OCI-M2 (cell line): Measurements from ENCODE around the gene OR6V1.

ENCODE experiments used
- DNase-seq: peaks from one replicate; lab custom pipeline; 2025; ENCODE audit not compliant: unreplicated experiment; lab: John Stamatoyannopoulos, UW

The OR6V1 gene, protein sequence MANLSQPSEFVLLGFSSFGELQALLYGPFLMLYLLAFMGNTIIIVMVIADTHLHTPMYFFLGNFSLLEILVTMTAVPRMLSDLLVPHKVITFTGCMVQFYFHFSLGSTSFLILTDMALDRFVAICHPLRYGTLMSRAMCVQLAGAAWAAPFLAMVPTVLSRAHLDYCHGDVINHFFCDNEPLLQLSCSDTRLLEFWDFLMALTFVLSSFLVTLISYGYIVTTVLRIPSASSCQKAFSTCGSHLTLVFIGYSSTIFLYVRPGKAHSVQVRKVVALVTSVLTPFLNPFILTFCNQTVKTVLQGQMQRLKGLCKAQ

DNA sequence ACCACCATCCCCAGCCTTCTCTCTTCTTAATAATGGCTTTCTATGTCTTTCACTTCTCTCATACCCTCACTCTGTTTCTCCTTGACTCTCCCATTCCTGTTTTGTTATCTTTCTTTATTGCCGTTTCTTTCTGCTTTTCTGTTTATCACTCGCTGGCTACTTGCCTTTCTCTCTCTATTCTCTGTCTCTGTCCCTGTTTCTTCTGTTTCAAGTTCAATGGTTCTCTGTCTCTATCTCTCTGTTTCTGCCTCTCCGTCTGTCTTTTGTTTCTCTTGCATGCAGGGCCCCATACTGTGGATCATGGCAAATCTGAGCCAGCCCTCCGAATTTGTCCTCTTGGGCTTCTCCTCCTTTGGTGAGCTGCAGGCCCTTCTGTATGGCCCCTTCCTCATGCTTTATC lies at the start of gene OR6V1:
Gene OR6V1, plus strand, starts transcription at position 301 of the 400 bp plus-strand sequence. Its CDS starts 0 bp downstream, at position 301.
- no peak for DNase-seq

- no peak for DNase-seq
Measured at GRCh38 chr7:143002898-143003297, 49.2 kb upstream of the OR6V1 start.

- DNase-seq, result no peak
Measured at GRCh38 chr7:143003393-143004051, 48.6 kb upstream of the OR6V1 start.

DNA sequence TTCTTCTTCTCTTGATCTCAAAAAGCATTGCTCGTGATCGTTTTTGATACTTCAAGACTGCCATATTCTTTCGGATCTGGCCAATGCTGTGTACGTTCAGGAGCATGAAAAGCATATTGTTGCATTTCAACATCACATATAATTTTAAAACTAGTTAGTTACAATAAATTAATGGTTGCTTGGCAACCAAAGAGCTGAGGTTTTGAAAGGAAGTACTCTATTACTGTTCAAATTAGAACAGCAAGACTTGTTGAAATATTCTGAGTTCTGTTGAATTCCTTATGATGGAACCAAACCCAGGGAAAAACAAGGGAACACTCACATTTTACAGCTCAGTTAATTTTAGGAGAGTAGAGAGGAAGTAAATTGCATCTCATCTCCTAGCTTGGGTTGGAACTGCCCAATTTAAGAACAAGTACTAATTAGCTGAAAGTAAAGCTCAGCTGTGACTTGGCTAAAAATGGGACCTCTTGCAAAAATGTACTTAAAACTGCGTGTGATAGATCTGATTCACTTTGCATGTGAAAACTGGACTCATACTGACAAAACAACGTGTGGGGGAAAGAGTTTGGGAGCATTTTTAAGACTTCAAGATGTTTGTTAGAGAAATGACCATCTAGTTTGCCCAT lies 46.4 kb upstream of the OR6V1 start:
- DNase-seq, result no peak

DNA sequence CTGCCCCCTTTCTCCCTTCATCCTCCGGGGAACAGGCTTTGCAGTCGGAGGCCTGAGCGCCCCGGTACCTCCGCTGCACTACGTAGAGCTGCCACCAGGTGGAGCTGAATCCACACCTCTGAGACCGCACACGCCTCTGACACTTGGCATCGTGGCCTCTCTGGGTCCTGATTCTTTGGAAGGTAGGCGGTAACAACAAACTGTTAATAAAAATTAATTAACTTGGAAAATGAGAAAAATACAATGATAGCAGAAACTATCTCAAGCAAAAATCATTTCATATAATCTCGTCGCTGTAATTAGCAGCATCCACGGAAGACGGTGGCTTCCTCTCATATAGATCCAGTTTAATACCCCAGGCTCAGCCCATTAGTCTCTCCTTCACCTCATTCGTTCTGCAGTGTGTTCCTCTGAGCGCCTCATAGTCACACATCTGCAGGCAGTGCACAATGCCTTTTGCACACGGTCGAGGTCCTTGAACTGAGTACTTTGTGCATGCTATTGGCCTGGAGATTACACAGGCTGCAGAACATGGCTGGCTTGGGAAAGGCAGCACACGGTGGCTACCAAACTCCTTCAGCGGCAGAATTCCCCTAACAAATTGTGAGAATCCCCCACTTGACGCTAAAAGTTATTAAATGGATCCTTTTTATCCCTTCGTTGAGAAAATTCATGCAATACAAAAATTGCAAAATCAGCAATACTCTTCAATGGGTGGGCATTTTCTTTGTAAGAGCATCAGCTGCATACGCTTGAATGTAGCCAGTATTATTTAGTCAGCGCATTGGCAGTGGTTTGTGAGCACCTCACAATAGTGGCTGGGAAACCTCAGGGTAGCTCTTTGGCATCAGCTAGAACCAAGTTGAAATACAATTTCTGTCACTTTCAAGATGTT lies 43.9 kb upstream of the OR6V1 start:
- peak; percentile 29 for DNase-seq

GRCh38 chr7:143012001-143012400 lies 40.1 kb upstream of the OR6V1 start:
- DNase-seq, result no peak

DNA sequence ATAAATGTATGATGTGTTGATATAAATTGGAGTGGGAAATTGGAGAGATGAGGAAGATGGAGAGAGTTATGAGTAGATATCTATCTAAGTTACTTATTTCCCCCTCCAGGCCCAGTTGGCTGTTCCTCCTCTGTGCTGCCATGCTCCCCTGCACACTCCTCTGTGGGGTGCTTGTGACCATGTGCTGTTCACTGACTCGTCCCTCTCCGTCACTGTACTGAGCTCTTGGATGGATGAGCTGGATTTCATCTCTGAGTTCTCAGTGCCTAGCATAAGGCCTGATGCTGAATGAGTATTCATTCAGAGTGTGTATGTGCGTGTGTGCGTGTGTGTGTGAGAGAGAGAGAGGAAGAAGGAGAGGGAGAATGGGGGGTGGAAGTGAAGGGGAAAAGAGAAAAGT lies 39.7 kb upstream of the OR6V1 start:
- DNase-seq, result no peak

DNA sequence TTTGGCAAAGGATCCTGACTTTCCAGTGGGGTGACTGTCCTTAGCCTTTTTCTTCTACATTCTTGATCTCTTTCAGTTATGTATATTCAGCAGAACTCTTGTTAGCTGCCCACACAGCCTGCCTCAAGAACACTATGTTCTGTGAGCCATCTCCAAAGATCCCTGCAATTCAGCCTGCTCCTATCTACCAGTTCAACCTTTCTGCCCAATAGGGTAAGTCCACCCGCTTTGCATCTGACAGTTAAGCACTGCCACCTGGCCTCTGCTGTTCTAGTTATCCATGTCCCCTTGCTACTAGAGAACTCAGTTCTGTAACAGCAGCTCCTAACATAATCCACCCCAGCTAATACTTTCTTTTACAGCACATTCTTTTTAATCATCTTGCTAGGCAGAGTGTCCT lies 38.7 kb upstream of the OR6V1 start:
- DNase-seq, result no peak

DNA sequence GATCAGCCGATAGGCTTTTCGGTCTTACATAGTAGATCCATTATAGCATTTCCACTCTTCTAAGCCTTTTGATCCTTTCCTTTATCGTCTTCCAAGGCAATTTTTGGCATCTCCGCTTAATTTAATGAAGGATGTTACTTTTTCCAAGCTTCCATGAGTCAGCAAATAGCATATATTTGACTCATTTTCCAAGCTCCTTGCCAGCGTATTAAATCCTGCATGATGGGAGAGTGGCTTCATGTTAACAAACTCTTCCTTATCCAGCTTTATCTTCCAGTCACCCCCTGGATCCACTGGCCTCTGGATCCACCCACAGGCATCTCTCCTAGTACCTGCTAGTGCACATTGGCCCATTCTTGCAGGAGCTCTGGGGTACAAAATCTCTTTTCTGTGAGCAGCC lies 38.2 kb upstream of the OR6V1 start:
- no peak for DNase-seq

DNA sequence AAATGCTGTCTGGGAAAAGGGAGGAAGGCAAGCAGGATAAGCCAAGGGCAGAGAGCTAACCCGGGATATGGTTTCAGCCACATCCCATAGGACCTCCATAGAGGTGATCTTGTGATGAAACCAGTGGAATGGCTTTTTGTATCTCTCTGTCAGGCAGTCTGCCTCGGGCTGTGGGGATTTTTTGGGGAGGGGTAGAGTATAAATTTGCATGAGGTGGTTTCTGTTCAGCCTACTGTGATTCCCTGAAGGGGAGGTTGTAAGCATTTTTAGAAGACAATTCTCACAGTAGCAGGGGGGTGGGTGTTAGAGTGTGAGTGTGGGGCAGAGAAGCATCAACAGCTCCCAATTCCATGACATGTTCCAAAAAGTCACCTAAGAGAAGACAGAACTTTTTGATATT lies 37.1 kb upstream of the OR6V1 start:
- no peak for DNase-seq

GRCh38 chr7:143015926-143016490 lies 36.1 kb upstream of the OR6V1 start:
- DNase-seq, result no peak

- DNase-seq, result no peak
Measured at GRCh38 chr7:143016996-143017395, 35.1 kb upstream of the OR6V1 start.

DNA sequence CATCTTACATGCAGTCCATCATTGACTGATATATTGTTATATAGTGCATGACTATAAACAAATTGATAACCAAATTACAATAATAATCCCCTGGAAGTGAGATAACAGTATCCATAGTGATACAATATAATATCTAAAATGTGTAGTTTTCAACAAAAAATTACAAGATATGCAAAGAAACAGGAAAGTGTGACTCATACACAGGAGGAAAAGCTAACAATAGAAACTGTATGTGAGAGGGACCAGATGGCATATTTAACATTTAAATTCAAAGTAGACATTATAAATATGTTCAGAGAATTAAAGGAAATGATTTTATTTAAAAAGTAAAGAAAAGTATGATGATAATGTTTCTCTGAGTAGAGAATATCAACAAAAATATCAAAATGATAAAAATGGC lies 33.2 kb upstream of the OR6V1 start:
- no peak for DNase-seq

GRCh38 chr7:143023047-143023446 lies 29.1 kb upstream of the OR6V1 start:
- DNase-seq, result no peak

- no peak for DNase-seq
Measured at GRCh38 chr7:143025371-143025770, 26.8 kb upstream of the OR6V1 start.

- no peak for DNase-seq
Measured at GRCh38 chr7:143027032-143027431, 25.1 kb upstream of the OR6V1 start, which contains the start of gene OR9A2. OR9A2 (minus strand) TSS chr7:143027132; CDS start chr7:143027132, 0 bp downstream.

DNA sequence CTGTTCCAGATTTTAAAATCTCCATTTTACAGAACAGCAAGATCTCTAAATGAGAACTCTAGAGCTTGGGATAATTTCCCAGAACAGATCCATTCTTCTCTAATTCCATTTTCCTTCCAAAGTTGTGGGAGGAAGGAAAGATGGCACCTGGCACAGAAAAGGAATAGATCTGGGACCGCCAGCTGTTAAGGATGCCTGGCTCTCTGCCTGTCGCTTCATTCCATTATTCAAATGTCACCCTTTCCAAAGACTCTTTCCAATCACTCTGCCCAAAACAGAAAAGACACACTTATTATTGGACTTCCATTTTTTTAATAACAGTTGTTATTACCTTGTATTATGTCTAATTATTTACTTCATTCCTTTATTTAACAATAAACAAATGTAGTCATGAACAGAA lies 24.5 kb upstream of the OR6V1 start:
- no peak for DNase-seq

- DNase-seq, result no peak
Measured at GRCh38 chr7:143038635-143039034, 13.5 kb upstream of the OR6V1 start.

- DNase-seq, result no peak
Measured at GRCh38 chr7:143040209-143040715, 11.9 kb upstream of the OR6V1 start.

DNA sequence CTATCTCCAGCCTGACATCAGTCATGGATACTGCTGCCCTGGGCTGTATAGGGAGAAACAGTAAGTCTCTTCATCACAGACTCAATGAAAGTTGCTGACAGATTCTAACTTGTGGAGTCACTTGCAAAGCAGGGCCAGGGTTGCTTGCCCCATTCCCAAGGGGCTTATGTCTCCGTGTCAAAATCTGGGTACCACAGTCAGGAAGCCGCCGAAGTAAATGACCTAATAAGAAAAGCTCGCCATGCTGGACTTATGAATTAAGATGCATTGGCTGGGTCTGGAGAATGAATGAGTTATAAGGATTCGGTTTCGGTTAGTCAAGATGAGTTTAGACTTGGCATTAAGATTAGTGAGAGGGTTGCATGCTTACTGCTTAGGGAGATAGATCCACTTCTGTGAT lies 10.8 kb upstream of the OR6V1 start:
- DNase-seq, result no peak
